Muscle layer of duodenum (tissue), 2 donors: ENCODE measurements around the gene CDT1.

Source experiments
- H3K27ac ChIP-seq: one replicate; pipeline ENCODE4 v1.7.0; 2013; ENCODE audit warnings: mild to moderate bottlenecking, low read length
- H3K27me3 ChIP-seq: one replicate; pipeline ENCODE4 v1.7.0; 2013; ENCODE audit warnings: low read depth, mild to moderate bottlenecking, control low read depth, low read length
- H3K36me3 ChIP-seq, 2 donors: one replicate each; pipeline ENCODE4 v1.7.0; 2013; ENCODE audit warnings: low read length in 2 of 2, control low read depth in 1 of 2, mild to moderate bottlenecking in 1 of 2; ENCODE audit not compliant: insufficient read depth in 2 of 2, control insufficient read depth in 1 of 2
- H3K4me1 ChIP-seq, 2 donors: one replicate each; pipeline ENCODE4 v1.7.0; 2013; ENCODE audit warnings: low read length in 2 of 2, mild to moderate bottlenecking in 2 of 2, control low read depth in 1 of 2, moderate library complexity in 1 of 2; ENCODE audit not compliant: insufficient read depth in 2 of 2, control insufficient read depth in 1 of 2
- H3K4me3 ChIP-seq, 2 donors: one replicate each; pipeline ENCODE4 v1.7.0; 2013; ENCODE audit warnings: low read length in 2 of 2, low read depth in 1 of 2, mild to moderate bottlenecking in 1 of 2
- H3K9me3 ChIP-seq, 2 donors: one replicate each; pipeline ENCODE4 v1.7.0; 2013; ENCODE audit warnings: low read length in 2 of 2, control low read depth in 1 of 2, mild to moderate bottlenecking in 1 of 2; ENCODE audit not compliant: control insufficient read depth in 1 of 2
- donor health status: healthy.

The CDT1 gene

DNA sequence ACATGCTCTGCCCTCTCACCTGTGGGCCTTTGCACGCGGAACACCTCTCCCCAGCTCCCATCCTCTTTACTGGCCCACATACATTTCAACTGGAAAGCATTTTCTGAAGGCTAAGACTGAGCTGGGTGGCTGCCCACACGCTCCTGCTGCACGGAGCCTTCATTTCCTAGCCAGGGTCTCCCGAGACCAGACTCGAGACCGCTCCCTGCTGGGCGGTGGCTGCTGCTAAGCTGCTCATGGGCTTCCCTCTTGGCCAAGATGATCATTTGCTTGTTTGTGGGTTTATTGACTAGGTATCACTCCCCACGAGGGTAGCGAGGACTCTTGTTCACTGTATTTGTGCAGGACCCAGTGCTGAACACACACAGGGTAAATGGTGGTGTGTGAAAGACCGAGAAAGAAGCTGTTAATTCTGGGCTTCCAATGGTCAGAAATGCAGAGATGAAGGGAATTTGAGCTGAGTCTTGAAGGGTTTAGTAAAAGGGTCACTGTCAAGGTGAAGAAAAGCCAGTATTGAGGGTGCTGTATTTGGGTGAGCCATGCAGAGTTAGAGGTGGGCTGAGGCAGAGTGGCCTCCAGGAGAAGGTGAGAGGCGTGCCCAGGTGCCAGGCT, 54.2 kb downstream of the CDT1 start:
- no peaks in the 10 kb centered on the region for H3K9me3 ChIP-seq
- H3K36me3 ChIP-seq = peaks cover 24 to 42% of the 10 kb centered on the region in 2 donors
- no peaks in the 10 kb centered on the region for H3K27me3 ChIP-seq
- H3K4me3 ChIP-seq = peak overlapping the region; percentile 95 to 99
- H3K27ac ChIP-seq = peak overlapping the region; percentile 16
- H3K4me1 ChIP-seq = peaks cover 3 to 30% of the 10 kb centered on the region in 2 donors
